H1 (cell line): ENCODE measurements around the gene SMNDC1. TPM values are rescaled to one million over a fixed set of nuclear protein-coding genes. Genes with fewer than 3 reads are reported as not detected.

ENCODE experiments used
- CTCF ChIA-PET: fragments of 300-600 bp; sonication (Branson Sonifier 250); formaldehyde crosslinking; loops from one replicate; lab custom pipeline; 2021; ENCODE audit not compliant: partially characterized antibody; lab: Charles Lee
- POLR2A ChIA-PET: fragments of 300-600 bp; sonication (Branson Sonifier 250); formaldehyde crosslinking; loops from one replicate; lab custom pipeline; 2021; ENCODE audit warnings: inconsistent platforms; ENCODE audit not compliant: partially characterized antibody; lab: Charles Lee
- DNase-seq, 2 experiments: peaks; one replicate each; pipeline versions ENCODE4 v3.0.0 to v3.0.0-alpha.2; 2010 to 2022; ENCODE audit warnings: low spot score in 2 of 2, low read depth in 1 of 2, mixed read lengths in 1 of 2
- FAIRE-seq: peaks from 2 replicates; lab custom pipeline; 2011; peaks lifted over from hg19 to GRCh38; lab: Jason Lieb, UNC
- H2AFZ ChIP-seq: 2 replicates; pipeline ENCODE4 v1.8.1; 2012; ENCODE audit warnings: low read length, inconsistent platforms
- H2AK5ac ChIP-seq: 2 replicates; pipeline ENCODE4 v1.6.1; 2013; ENCODE audit warnings: low read depth, low read length
- H2BK120ac ChIP-seq: replicated peaks from 2 replicates; pipeline ENCODE3; 2013; ENCODE audit warnings: low read depth, low read length, inconsistent platforms
- H2BK12ac ChIP-seq: 2 replicates; pipeline ENCODE4 v1.6.1; 2013; ENCODE audit warnings: low read depth, low read length
- H2BK15ac ChIP-seq: 2 replicates; pipeline ENCODE4 v1.6.1; 2013; ENCODE audit warnings: low read length
- H2BK20ac ChIP-seq: 2 replicates; pipeline ENCODE4 v1.6.1; 2013; ENCODE audit warnings: low read length
- H2BK5ac ChIP-seq: 2 replicates; pipeline ENCODE4 v1.6.1; 2013; ENCODE audit warnings: low read depth, low read length
- H3K14ac ChIP-seq: 2 replicates; pipeline ENCODE4 v1.6.1; 2013; ENCODE audit warnings: inconsistent platforms; ENCODE audit not compliant: insufficient read length
- H3K18ac ChIP-seq: 2 replicates; pipeline ENCODE4 v1.6.1; 2013; ENCODE audit warnings: low read length; ENCODE audit errors: extremely low read depth
- H3K23ac ChIP-seq: 2 replicates; pipeline ENCODE4 v1.6.1; 2013; ENCODE audit warnings: inconsistent platforms; ENCODE audit not compliant: insufficient read length
- H3K23me2 ChIP-seq: 2 replicates; pipeline ENCODE4 v1.6.1; 2013; ENCODE audit warnings: low read depth, low read length
- H3K27ac ChIP-seq: 2 replicates; pipeline ENCODE4 v1.6.1; 2011; ENCODE audit warnings: low read depth, low read length, inconsistent platforms
- H3K27me3 ChIP-seq, 4 experiments: replicated peaks in 1 of 4; 1 replicate in 1 of 4; 2 replicates in 3 of 4; pipeline versions ENCODE4 v1.6.1 to v1.8.1; 2011 to 2013; ENCODE audit warnings: low read length in 3 of 4, mild to moderate bottlenecking in 3 of 4, inconsistent platforms in 2 of 4, mixed read lengths in 2 of 4, moderate library complexity in 1 of 4; ENCODE audit not compliant: control insufficient read depth in 3 of 4, insufficient read depth in 3 of 4; ENCODE audit errors: extremely low read depth in 1 of 4
- H3K36me3 ChIP-seq, 4 experiments: 2 replicates each; pipeline versions ENCODE4 v1.6.1 to v1.8.1; 2011 to 2013; ENCODE audit warnings: mild to moderate bottlenecking in 4 of 4, low read length in 3 of 4, moderate library complexity in 2 of 4, control low read depth in 1 of 4, inconsistent platforms in 1 of 4; ENCODE audit not compliant: insufficient read depth in 4 of 4, control insufficient read depth in 2 of 4
- H3K4ac ChIP-seq: replicated peaks from 2 replicates; pipeline ENCODE3; 2013; ENCODE audit warnings: low read length, low read depth, mixed read lengths, inconsistent platforms; ENCODE audit not compliant: insufficient read length
- H3K4me1 ChIP-seq, 4 experiments: replicated peaks in 1 of 4; 1 replicate in 1 of 4; 2 replicates in 3 of 4; pipeline versions ENCODE4 v1.6.1 to v1.8.1; 2011 to 2013; ENCODE audit warnings: low read length in 3 of 4, inconsistent platforms in 2 of 4, mixed read lengths in 1 of 4; ENCODE audit not compliant: insufficient read depth in 4 of 4, control insufficient read depth in 3 of 4
- H3K4me2 ChIP-seq, 2 experiments: 2 replicates each; pipeline versions ENCODE4 v1.6.1 to v1.8.1; 2011 to 2013; ENCODE audit warnings: low read depth in 2 of 2, low read length in 2 of 2, control low read depth in 1 of 2, inconsistent platforms in 1 of 2, mild to moderate bottlenecking in 1 of 2; ENCODE audit not compliant: insufficient read depth in 1 of 2
- H3K4me3 ChIP-seq, 4 experiments: fragments of 200-600, 300-600 bp in 1 of 4; sonication (generic), shearing (Covaris generic), sonication (Bioruptor Twin) in 1 of 4; 2 replicates each; pipeline versions ENCODE4 v1.5.1 to v1.8.1; 2011 to 2016; ENCODE audit warnings: low read length in 4 of 4, low read depth in 3 of 4, control low read depth in 2 of 4, inconsistent platforms in 2 of 4, mild to moderate bottlenecking in 2 of 4, mixed read lengths in 1 of 4, moderate library complexity in 1 of 4; ENCODE audit not compliant: insufficient read depth in 2 of 4; ENCODE audit errors: extremely low read depth in 1 of 4
- H3K56ac ChIP-seq: replicated peaks from 2 replicates; pipeline ENCODE3; 2013; ENCODE audit warnings: low read depth, mild to moderate bottlenecking, mixed read lengths, low read length, inconsistent platforms; ENCODE audit not compliant: insufficient read length
- H3K79me1 ChIP-seq: 2 replicates; pipeline ENCODE4 v1.6.1; 2013; ENCODE audit warnings: low read depth, low read length, control low read depth
- H3K79me2 ChIP-seq, 2 experiments: 2 replicates each; pipeline versions ENCODE4 v1.6.1 to v1.8.1; 2012 to 2013; ENCODE audit warnings: low read length in 2 of 2, mild to moderate bottlenecking in 2 of 2, inconsistent platforms in 1 of 2; ENCODE audit not compliant: insufficient read depth in 2 of 2, control insufficient read depth in 1 of 2
- H3K9ac ChIP-seq, 4 experiments: replicated peaks in 1 of 4; 1 replicate in 1 of 4; 2 replicates in 3 of 4; pipeline versions ENCODE4 v1.6.1 to v1.8.1; 2011 to 2013; ENCODE audit warnings: low read depth in 3 of 4, low read length in 3 of 4, control low read depth in 2 of 4, mild to moderate bottlenecking in 2 of 4, moderate library complexity in 2 of 4, inconsistent platforms in 1 of 4; ENCODE audit errors: extremely low read depth in 1 of 4
- H3K9me3 ChIP-seq, 2 experiments: 2 replicates each; pipeline versions ENCODE4 v1.6.1 to v1.8.1; 2012 to 2013; ENCODE audit warnings: mild to moderate bottlenecking in 2 of 2, moderate library complexity in 2 of 2, control low read depth in 1 of 2, inconsistent platforms in 1 of 2, low read depth in 1 of 2, low read length in 1 of 2, mixed read lengths in 1 of 2; ENCODE audit not compliant: insufficient read depth in 2 of 2
- H4K20me1 ChIP-seq, 2 experiments: replicated peaks in 1 of 2; 2 replicates each; pipeline versions ENCODE3 to v1.8.1; 2011 to 2013; ENCODE audit warnings: inconsistent platforms in 2 of 2, low read length in 2 of 2, mild to moderate bottlenecking in 1 of 2; ENCODE audit not compliant: insufficient read depth in 2 of 2, control insufficient read depth in 1 of 2
- H4K5ac ChIP-seq: 2 replicates; pipeline ENCODE4 v1.6.1; 2013; ENCODE audit warnings: low read length, low read depth, mixed read lengths, inconsistent platforms; ENCODE audit not compliant: insufficient read length
- H4K8ac ChIP-seq: 2 replicates; pipeline ENCODE4 v1.8.0; 2013; ENCODE audit warnings: mild to moderate bottlenecking, moderate library complexity, low read length, inconsistent platforms; ENCODE audit not compliant: insufficient read depth; ENCODE audit errors: extremely low read depth
- H4K91ac ChIP-seq: replicated peaks from 2 replicates; pipeline ENCODE3; 2013; ENCODE audit warnings: low read length, mixed read lengths, inconsistent platforms; ENCODE audit not compliant: insufficient read length
- BCL11A ChIP-seq, 2 experiments: IDR thresholded peaks; one replicate each; pipeline ENCODE4 v1.6.1; 2011; ENCODE audit warnings: low read depth in 2 of 2, low read length in 2 of 2, mild to moderate bottlenecking in 2 of 2
- FOSL1 ChIP-seq: IDR thresholded peaks from 2 replicates; pipeline ENCODE4 v1.6.1; 2011; ENCODE audit warnings: mild to moderate bottlenecking, low read depth, low read length, moderate library complexity; ENCODE audit not compliant: insufficient read depth
- GABPA ChIP-seq: IDR thresholded peaks from 2 replicates; pipeline ENCODE4 v1.6.1; 2011; ENCODE audit warnings: mild to moderate bottlenecking, low read length, moderate library complexity, borderline replicate concordance; ENCODE audit not compliant: insufficient read depth
- KDM4A ChIP-seq: IDR thresholded peaks from one replicate; pipeline ENCODE4 v1.7.1; 2012; ENCODE audit warnings: low read depth, mild to moderate bottlenecking, moderate library complexity, low read length, inconsistent platforms; ENCODE audit not compliant: severe bottlenecking
- RBBP5 ChIP-seq: IDR thresholded peaks from 2 replicates; pipeline ENCODE4 v1.7.1; 2012; ENCODE audit warnings: low read depth, mild to moderate bottlenecking, inconsistent platforms, low read length, moderate library complexity, borderline replicate concordance
- RFX5 ChIP-seq: IDR thresholded peaks from 2 replicates; pipeline ENCODE4 v1.6.1; 2011; ENCODE audit warnings: low read depth, low read length, improper control_type of control experiment, borderline replicate concordance
- SIN3A ChIP-seq, 2 experiments: IDR thresholded peaks in 1 of 2; conservative IDR thresholded peaks in 1 of 2; 2 replicates each; pipeline ENCODE4 v1.6.1; 2011 to 2012; ENCODE audit warnings: low read length in 2 of 2, improper control_type of control experiment in 1 of 2, low read depth in 1 of 2, mild to moderate bottlenecking in 1 of 2
- SIX5 ChIP-seq: IDR thresholded peaks from 2 replicates; pipeline ENCODE4 v1.6.1; 2011; ENCODE audit warnings: mild to moderate bottlenecking, low read depth, low read length
- TAF7 ChIP-seq: optimal IDR thresholded peaks from 2 replicates; pipeline ENCODE3; 2011; ENCODE audit warnings: low read depth, mild to moderate bottlenecking, inconsistent platforms, low read length, moderate library complexity, borderline replicate concordance
- WGBS, 2 experiments: shearing (Covaris generic) in 1 of 2; methylation state at CpG; one replicate each; pipeline versions ENCODE4 v1.1.6 to v1.1.7; 2013 to 2015; ENCODE audit warnings: low lambda C conversion rate in 2 of 2, mixed read lengths in 2 of 2, inconsistent platforms in 1 of 2, low coverage in 1 of 2, missing lambda C conversion rate in 1 of 2; ENCODE audit not compliant: insufficient replicate concordance in 2 of 2, insufficient coverage in 1 of 2, insufficient read length in 1 of 2; ENCODE audit errors: extremely low coverage in 1 of 2, missing lambda C conversion rate in 1 of 2; 5-methylcytosine and 5-hydroxymethylcytosine counted together
- polyA plus RNA-seq, 7 experiments: library from polyadenylated mRNA; depleted of rRNA in 3 of 7; stranded (reverse) in 5 of 7; unstranded in 2 of 7; fragments of >200 nt in 5 of 7; fragments of 200-250 nt in 2 of 7; gene quantifications; 1 replicate in 5 of 7; 2 replicates in 1 of 7; 4 replicates in 1 of 7; pipeline versions ENCODE4 v1.2.1 to v1.2.3, GENCODE V29; 2011 to 2013; ENCODE audit warnings: missing spikeins in 2 of 7, mixed read lengths in 2 of 7
- total RNA-seq: library from RNA; stranded (reverse); fragmentation: NEBNext Ultra II Directional; extraction: Animal tissue kit (Norgen Biotek cat#: 25700); gene quantifications from 2 replicates; pipeline ENCODE4 v1.2.1, GENCODE V29; 2021

Gene SMNDC1
- total and polyA plus RNA-seq, 2 of the 8 experiments (the other 6 are each of a cell fraction or from before 2014, with no cell fraction given), result 8.1 to 48.6 TPM

DNA sequence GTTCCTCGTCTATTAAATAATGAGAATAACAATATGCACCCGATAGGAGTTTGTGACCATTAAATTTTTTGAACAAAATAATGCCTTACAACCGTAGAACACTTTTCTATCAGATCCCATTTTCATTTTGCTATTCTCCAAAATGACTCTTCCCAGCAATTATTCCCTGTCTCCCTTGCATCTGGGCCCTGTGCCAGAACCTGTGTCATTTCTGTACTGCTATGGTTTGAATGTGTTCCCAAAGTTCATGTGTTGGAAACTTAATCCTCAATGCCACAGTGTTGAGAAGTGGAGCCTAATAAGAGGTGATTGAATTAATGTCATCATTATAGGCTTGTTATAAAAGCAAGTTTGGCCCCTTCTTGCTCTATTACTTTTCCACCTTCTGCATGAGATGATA is 33.2 kb upstream of the SMNDC1 start:
- Histone ChIP-seq H2BK5ac (no peak overlapping the region), H3K23me2 (peaks cover 2% of the 10 kb centered on the region; the same call in 1 of the 2 replicates), H3K79me1 (no peaks in the 10 kb centered on the region), H4K91ac (no peak overlapping the region), H2AK5ac (no peak overlapping the region), H3K27ac (no peak overlapping the region), H3K27me3 (no peaks in the 10 kb centered on the region), H4K20me1 (no peaks in the 10 kb centered on the region), H3K18ac (no peak overlapping the region), H3K79me2 (no peaks in the 10 kb centered on the region), H3K14ac (no peak overlapping the region), H3K9me3 (no peaks in the 10 kb centered on the region), H2BK20ac (no peak overlapping the region), H3K4me2 (no peak overlapping the region), H3K4me3 (no peak overlapping the region), H2BK15ac (no peak overlapping the region), H3K56ac (no peak overlapping the region), H3K4ac (no peak overlapping the region), H4K8ac (no peak overlapping the region), H3K23ac (no peak overlapping the region), H3K36me3 (no peaks in the 10 kb centered on the region), H2AFZ (no peak overlapping the region), H3K9ac (no peak overlapping the region), H4K5ac (no peak overlapping the region), H2BK120ac (no peak overlapping the region), H3K4me1 (peaks cover 5 to 12% (median 6%) of the 10 kb centered on the region in 4 experiments; a peak in 6 of 7 replicates), H2BK12ac (no peak overlapping the region)
- CTCF ChIA-PET, result interaction anchor here (0.7 to 2.3 kb wide), 6 partner anchors 12 to 195 kb away, joined by 3 to 13 read pairs (median 3); no protein-coding TSS in a partner anchor
- 93% methylated on average over 3 of the region's 3 CpGs; no CpG with 5 or more reads in 1 of the 2 experiments for WGBS, 2 experiments
- DNase-seq, result no peak
- FAIRE-seq, result no peak
- no peak for TF ChIP-seq GABPA
- TF ChIP-seq SIX5, result no peak
- TF ChIP-seq BCL11A (IDR thresholded peaks at IDR 0.05; ENCODE audit: low read depth in 2 of 2, low read length in 2 of 2), result no peak
- no peak for TF ChIP-seq KDM4A
- TF ChIP-seq RFX5, result no peak
- no peak for TF ChIP-seq RBBP5
- no peak for TF ChIP-seq FOSL1
- TF ChIP-seq SIN3A (conservative IDR thresholded peaks at IDR 0.05 in 1 of 2, IDR thresholded peaks at IDR 0.05 in 1 of 2; ENCODE audit: low read depth in 1 of 2, low read length in 2 of 2), result no peak
- TF ChIP-seq TAF7, result no peak
- POLR2A ChIA-PET, result no interaction called here
